GM18498 (cell line): Measurements from ENCODE around the gene PPM1M.

Source experiments
- ATAC-seq: cut with Tn5 transposase; IDR thresholded peaks from one replicate; pipeline ENCODE4 v1.9.1; 2021; ENCODE audit warnings: mild to moderate bottlenecking, moderate library complexity; ENCODE audit not compliant: unreplicated experiment

Gene PPM1M

GRCh38 chr3:52293491-52294319, 48.1 kb downstream of the PPM1M start:
- no peak for ATAC-seq

DNA sequence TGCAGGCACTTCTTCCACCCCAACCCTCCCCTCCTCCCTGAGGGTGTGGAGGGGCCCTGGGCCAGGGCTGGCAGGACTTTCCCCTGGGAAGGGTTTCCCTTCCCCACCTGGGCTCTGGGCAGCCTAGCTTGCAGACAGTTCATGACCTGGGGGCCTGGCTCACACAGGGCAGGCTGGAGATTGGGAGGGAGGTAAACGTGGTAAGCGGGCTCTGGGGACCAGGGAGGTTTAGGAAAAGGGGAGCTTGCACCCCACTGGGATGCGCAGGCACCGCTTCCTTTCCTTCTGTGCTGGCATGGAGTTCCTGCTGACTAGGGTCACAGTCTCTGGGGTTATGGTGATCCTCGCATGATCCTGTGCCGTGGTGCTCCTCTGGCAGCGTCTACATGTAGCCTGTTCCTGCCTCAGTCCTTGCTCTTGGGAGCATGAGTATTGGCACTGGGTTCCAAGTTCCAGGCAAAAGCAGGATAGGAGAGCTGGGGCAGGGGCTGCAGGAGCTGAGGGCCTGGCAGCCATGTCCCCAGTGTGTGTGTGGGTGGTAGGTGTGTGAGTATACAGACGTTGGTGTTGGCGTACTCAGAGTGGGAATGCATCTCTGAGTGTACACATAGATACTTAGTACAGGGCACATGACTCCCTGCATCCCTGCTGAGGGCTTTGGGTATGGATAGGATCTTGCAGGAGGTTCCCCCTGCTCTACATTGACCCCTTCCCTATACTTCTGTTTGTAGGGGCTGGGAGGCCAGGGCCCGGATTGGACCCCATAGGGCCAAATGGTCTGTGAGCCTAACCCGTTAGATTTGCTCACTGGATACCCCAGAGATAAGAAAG, 49.0 kb downstream of the PPM1M start:
- ATAC-seq, result no peak

- no peak for ATAC-seq
Measured at GRCh38 chr3:52295671-52296208, 50.2 kb downstream of the PPM1M start.

GRCh38 chr3:52297242-52298148, 51.9 kb downstream of the PPM1M start:
- ATAC-seq, result no peak

- no peak for ATAC-seq
Measured at GRCh38 chr3:52298149-52299098, 52.9 kb downstream of the PPM1M start.

DNA sequence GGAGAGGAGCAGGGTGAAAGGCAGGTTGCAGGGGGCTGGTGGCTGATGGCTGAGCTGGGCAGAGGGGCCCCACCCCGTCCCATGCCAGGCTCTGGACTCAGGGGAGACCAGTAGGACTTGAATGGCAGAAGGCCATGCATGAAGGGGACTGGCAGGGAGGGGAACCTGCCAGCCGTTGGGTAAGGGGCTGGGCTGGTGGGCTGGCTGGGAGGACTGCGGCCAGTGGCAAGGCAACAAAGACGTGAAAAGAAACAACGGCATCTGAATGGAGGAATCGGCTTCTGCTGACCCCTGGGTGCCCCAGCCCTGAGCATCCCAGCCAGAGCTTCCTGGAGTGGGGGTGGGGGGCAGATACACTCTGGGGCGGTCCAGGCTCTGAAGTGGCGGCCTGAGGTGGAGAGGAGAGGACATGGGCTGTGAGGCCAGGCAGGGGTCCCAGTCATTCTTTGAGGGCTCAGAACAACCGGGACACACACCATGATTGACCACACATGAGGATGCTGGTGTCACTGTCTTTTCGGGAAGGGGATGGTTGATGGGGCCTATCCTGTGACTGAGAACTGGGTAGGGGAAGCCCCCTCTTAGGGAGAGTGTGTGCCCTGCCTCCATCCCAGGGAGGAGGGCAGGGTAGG, 53.8 kb downstream of the PPM1M start:
- ATAC-seq, result no peak
